Measurements from ENCODE around the gene COX6A2. TPM values are rescaled to one million over a fixed set of nuclear protein-coding genes. Genes with fewer than 3 reads are reported as not detected.

COX6A2 gene
- total RNA-seq (2014; rRNA removed; shearing (Covaris generic)) = not detected in 2 replicates
- not detected in 2 replicates for polyA plus RNA-seq (2015; cell fraction: cytosol; rRNA removed)
- not detected in 2 replicates for polyA plus RNA-seq (2015; cell fraction: nucleus; rRNA removed)

- DNase-seq (ENCODE audit: low read depth) = no peak
Measured at GRCh38 chr16:31428279-31428597, at the start of gene COX6A2. COX6A2 (minus strand) TSS chr16:31428360; CDS start chr16:31428325, 35 bp downstream.

GRCh38 chr16:31477220-31478216, 49.4 kb upstream of the COX6A2 start:
- no peak for DNase-seq (ENCODE audit: low read depth)

GRCh38 chr16:31476303-31477219, 48.4 kb upstream of the COX6A2 start:
- no peak for DNase-seq (ENCODE audit: low read depth)

GRCh38 chr16:31475946-31476302, 47.8 kb upstream of the COX6A2 start:
- DNase-seq (ENCODE audit: low read depth) = no peak

GRCh38 chr16:31474773-31475738, 46.9 kb upstream of the COX6A2 start:
- no peak for DNase-seq (ENCODE audit: low read depth)

- no peak for DNase-seq (ENCODE audit: low read depth)
Measured at GRCh38 chr16:31474173-31474714, 46.1 kb upstream of the COX6A2 start.

GRCh38 chr16:31473264-31473984, 45.3 kb upstream of the COX6A2 start:
- DNase-seq (ENCODE audit: low read depth) = no peak

GRCh38 chr16:31472709-31473203, 44.6 kb upstream of the COX6A2 start:
- peak; percentile 90 for DNase-seq (ENCODE audit: low read depth)

- peak; percentile 55 for DNase-seq (ENCODE audit: low read depth)
Measured at GRCh38 chr16:31471875-31472708, 43.9 kb upstream of the COX6A2 start, which contains the start of gene TGFB1I1. TGFB1I1 (plus strand) TSS chr16:31472152; CDS start chr16:31472189, 37 bp downstream.

GRCh38 chr16:31471241-31471874, 43.2 kb upstream of the COX6A2 start:
- no peak for DNase-seq (ENCODE audit: low read depth)

GRCh38 chr16:31470615-31471014, 42.5 kb upstream of the COX6A2 start:
- DNase-seq (ENCODE audit: low read depth) = no peak

GRCh38 chr16:31467858-31468257, 39.7 kb upstream of the COX6A2 start:
- no peak for DNase-seq (ENCODE audit: low read depth)

- peak; percentile 49 for DNase-seq (ENCODE audit: low read depth)
Measured at GRCh38 chr16:31467151-31467773, 39.1 kb upstream of the COX6A2 start.

- DNase-seq (ENCODE audit: low read depth) = no peak
Measured at GRCh38 chr16:31466381-31466841, 38.3 kb upstream of the COX6A2 start.

- DNase-seq (ENCODE audit: low read depth) = no peak
Measured at GRCh38 chr16:31465788-31466370, 37.7 kb upstream of the COX6A2 start.

GRCh38 chr16:31464781-31465260, 36.7 kb upstream of the COX6A2 start:
- DNase-seq (ENCODE audit: low read depth) = no peak

GRCh38 chr16:31464348-31464769, 36.2 kb upstream of the COX6A2 start:
- DNase-seq (ENCODE audit: low read depth) = no peak
